Neuron (in vitro differentiated cells): ENCODE data around the gene PARD3B.

Experiments used
- H2AFZ ChIP-seq: one replicate; pipeline ENCODE4 v1.6.1; 2013; ENCODE audit warnings: low read depth, mild to moderate bottlenecking, inconsistent platforms, low read length, moderate library complexity
- H3K27me3 ChIP-seq: one replicate; pipeline ENCODE4 v1.6.1; 2013; ENCODE audit warnings: low read length; ENCODE audit not compliant: insufficient read depth
- H3K36me3 ChIP-seq: one replicate; pipeline ENCODE4 v1.6.1; 2013; ENCODE audit warnings: low read length; ENCODE audit not compliant: insufficient read depth
- H3K4me1 ChIP-seq: one replicate; pipeline ENCODE4 v1.6.1; 2013; ENCODE audit warnings: low read length; ENCODE audit not compliant: insufficient read depth
- H3K4me3 ChIP-seq: 2 replicates; pipeline ENCODE4 v1.5.1; 2013; ENCODE audit warnings: mild to moderate bottlenecking, low read length, moderate library complexity
- H3K9me3 ChIP-seq: one replicate; pipeline ENCODE4 v1.6.1; 2013; ENCODE audit warnings: low read length

PARD3B gene

GRCh38 chr2:205613970-205614559 is 1068.8 kb downstream of the PARD3B start:
- H3K9me3 ChIP-seq, result peaks cover 6% of the 10 kb centered on the region
- no peaks in the 10 kb centered on the region for H3K4me1 ChIP-seq
- no peak overlapping the region for H2AFZ ChIP-seq
- H3K4me3 ChIP-seq, result no peak overlapping the region
- H3K27me3 ChIP-seq, result no peaks in the 10 kb centered on the region
- no peaks in the 10 kb centered on the region for H3K36me3 ChIP-seq

DNA sequence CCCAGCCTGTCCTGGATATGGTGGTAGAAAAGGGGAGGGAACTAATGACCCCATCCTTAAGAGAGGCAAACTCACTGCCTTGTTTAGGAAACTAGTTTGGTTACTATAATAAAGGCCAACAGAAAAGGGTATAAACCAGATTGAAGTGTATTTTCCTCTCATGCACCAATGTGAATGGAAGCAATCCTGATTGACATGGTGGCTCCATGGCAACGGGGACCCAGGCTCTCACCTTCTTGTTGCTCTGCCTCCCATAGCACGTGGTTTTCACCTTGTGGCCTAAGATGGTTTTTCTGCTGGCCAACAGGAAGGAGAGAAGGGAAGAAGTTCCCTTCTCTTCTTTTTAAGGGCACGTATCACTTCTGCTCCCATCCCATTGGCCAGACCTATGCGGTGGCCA is 1069.7 kb downstream of the PARD3B start:
- Histone ChIP-seq H3K36me3 (no peaks in the 10 kb centered on the region), H2AFZ (no peak overlapping the region), H3K9me3 (peaks cover 6% of the 10 kb centered on the region), H3K4me3 (no peak overlapping the region), H3K27me3 (no peaks in the 10 kb centered on the region), H3K4me1 (no peaks in the 10 kb centered on the region)

- no peaks in the 10 kb centered on the region for H3K4me1 ChIP-seq
- H3K36me3 ChIP-seq, result no peaks in the 10 kb centered on the region
- peaks cover 3% of the 10 kb centered on the region for H3K9me3 ChIP-seq
- no peak overlapping the region for H3K4me3 ChIP-seq
- H2AFZ ChIP-seq, result no peak overlapping the region
- H3K27me3 ChIP-seq, result no peaks in the 10 kb centered on the region
Measured at GRCh38 chr2:205617905-205618304, 1072.6 kb downstream of the PARD3B start.

- no peaks in the 10 kb centered on the region for H3K27me3 ChIP-seq
- peaks cover 3% of the 10 kb centered on the region for H3K9me3 ChIP-seq
- no peak overlapping the region for H2AFZ ChIP-seq
- no peaks in the 10 kb centered on the region for H3K36me3 ChIP-seq
- H3K4me3 ChIP-seq, result no peak overlapping the region
- no peaks in the 10 kb centered on the region for H3K4me1 ChIP-seq
Measured at GRCh38 chr2:205619600-205619999, 1074.3 kb downstream of the PARD3B start.

DNA sequence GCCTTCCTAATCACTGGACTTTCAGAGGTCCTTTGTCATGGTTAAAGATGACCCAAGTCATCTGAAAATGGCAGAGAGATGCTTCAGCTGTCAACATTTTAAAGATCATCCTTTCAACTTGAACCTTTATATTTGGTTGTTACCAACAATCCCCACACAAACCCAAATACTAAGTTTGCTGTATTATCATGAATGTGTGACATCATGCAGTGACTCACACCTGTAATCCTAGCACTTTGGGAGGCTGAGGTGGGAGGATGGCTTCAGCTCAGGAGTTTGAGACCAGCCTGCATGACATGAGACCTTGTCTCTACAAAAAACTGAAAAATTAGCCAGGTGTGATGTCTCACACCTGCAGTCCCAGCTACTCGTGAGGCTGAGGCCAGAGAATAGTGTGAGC is 1081.8 kb downstream of the PARD3B start:
- no peaks in the 10 kb centered on the region for H3K27me3 ChIP-seq
- H3K4me3 ChIP-seq, result no peak overlapping the region
- no peaks in the 10 kb centered on the region for H3K9me3 ChIP-seq
- H3K36me3 ChIP-seq, result no peaks in the 10 kb centered on the region
- peaks cover 6% of the 10 kb centered on the region for H3K4me1 ChIP-seq
- H2AFZ ChIP-seq, result no peak overlapping the region

- Histone ChIP-seq H3K36me3 (no peaks in the 10 kb centered on the region), H3K4me3 (no peak overlapping the region), H3K9me3 (no peaks in the 10 kb centered on the region), H3K27me3 (no peaks in the 10 kb centered on the region), H2AFZ (no peak overlapping the region), H3K4me1 (peaks cover 6% of the 10 kb centered on the region)
Measured at GRCh38 chr2:205628422-205628821, 1083.1 kb downstream of the PARD3B start.

GRCh38 chr2:205629091-205629776 is 1084.0 kb downstream of the PARD3B start:
- no peak overlapping the region for H2AFZ ChIP-seq
- no peaks in the 10 kb centered on the region for H3K27me3 ChIP-seq
- no peak overlapping the region for H3K4me3 ChIP-seq
- no peaks in the 10 kb centered on the region for H3K36me3 ChIP-seq
- H3K4me1 ChIP-seq, result peaks cover 6% of the 10 kb centered on the region
- H3K9me3 ChIP-seq, result no peaks in the 10 kb centered on the region

DNA sequence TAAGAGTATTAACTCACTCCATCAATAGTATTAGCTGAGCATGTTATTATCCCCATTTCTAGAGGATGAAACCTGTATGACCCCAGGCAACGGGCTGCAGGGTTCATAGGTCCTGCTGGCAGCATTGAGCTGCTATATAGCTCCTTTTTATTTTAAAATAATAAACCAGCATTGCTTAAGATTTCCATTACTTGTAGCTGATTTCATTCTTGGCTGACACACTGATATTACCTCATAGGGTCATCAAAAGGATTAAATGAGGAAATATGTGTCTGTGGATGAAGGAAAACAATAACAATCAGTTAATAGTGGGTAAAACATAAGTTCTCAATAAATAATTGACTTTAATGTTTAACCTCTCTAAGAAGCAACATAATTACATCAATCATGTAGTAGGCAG is 1088.7 kb downstream of the PARD3B start:
- no peaks in the 10 kb centered on the region for H3K36me3 ChIP-seq
- no peaks in the 10 kb centered on the region for H3K9me3 ChIP-seq
- no peak overlapping the region for H3K4me3 ChIP-seq
- peaks cover 8% of the 10 kb centered on the region for H3K4me1 ChIP-seq
- H2AFZ ChIP-seq, result no peak overlapping the region
- no peaks in the 10 kb centered on the region for H3K27me3 ChIP-seq

- Histone ChIP-seq H3K27me3 (no peaks in the 10 kb centered on the region), H3K4me3 (no peak overlapping the region), H3K36me3 (no peaks in the 10 kb centered on the region), H3K4me1 (peaks cover 2% of the 10 kb centered on the region), H2AFZ (no peak overlapping the region), H3K9me3 (no peaks in the 10 kb centered on the region)
Measured at GRCh38 chr2:205636549-205637319, 1091.5 kb downstream of the PARD3B start.

- Histone ChIP-seq H3K4me1 (peaks cover 6% of the 10 kb centered on the region), H3K36me3 (no peaks in the 10 kb centered on the region), H3K4me3 (no peak overlapping the region), H3K27me3 (no peaks in the 10 kb centered on the region), H3K9me3 (no peaks in the 10 kb centered on the region), H2AFZ (no peak overlapping the region)
Measured at GRCh38 chr2:205637320-205637602, 1092.0 kb downstream of the PARD3B start.

- Histone ChIP-seq H3K4me3 (no peak overlapping the region), H3K4me1 (peaks cover 13% of the 10 kb centered on the region), H2AFZ (no peak overlapping the region), H3K9me3 (no peaks in the 10 kb centered on the region), H3K36me3 (no peaks in the 10 kb centered on the region), H3K27me3 (no peaks in the 10 kb centered on the region)
Measured at GRCh38 chr2:205637779-205638503, 1092.7 kb downstream of the PARD3B start.

DNA sequence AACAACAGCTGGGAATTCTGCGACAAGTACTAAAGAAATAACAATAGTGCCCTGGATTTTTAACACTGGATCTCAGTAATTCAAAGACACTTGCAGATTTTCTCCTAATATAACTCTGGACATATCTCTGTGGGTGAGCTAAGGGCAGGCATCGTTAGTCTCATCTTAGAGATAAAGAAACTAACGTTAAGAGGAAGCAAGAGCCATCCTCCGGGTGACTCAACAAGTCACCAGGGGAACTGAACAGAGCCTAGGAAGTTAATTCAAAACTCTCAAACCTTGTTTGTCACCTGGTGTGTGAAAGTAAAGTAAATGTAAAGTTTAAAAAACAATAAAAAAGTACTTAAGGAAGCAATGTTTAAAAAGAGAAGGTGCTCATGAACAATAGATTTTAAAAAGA is 1095.4 kb downstream of the PARD3B start:
- Histone ChIP-seq H3K27me3 (no peaks in the 10 kb centered on the region), H3K36me3 (no peaks in the 10 kb centered on the region), H3K4me3 (no peak overlapping the region), H2AFZ (no peak overlapping the region), H3K4me1 (peaks cover 19% of the 10 kb centered on the region), H3K9me3 (no peaks in the 10 kb centered on the region)
